IMR-90 (cell line): ENCODE data around the gene CFL2. TPM values are rescaled to one million over a fixed set of nuclear protein-coding genes. Genes with fewer than 3 reads are reported as not detected.

Experiments
- ATAC-seq: fragments of 200-7000 bp; cut with Tn5 transposase; 2 replicates; pipeline ENCODE4 v1.9.1; 2020; ENCODE audit warnings: low read depth, mild to moderate bottlenecking, moderate library complexity
- BruUV-seq: library from RNA; stranded (reverse); fragments of 400-500 nt; replicated peaks from 2 replicates; lab custom pipeline; 2021; lab: Mats Ljungman, UMichigan
- CTCF ChIA-PET: fragments of 300-600 bp; formaldehyde crosslinking; extraction: SDS; loops from one replicate; lab custom pipeline; 2021; ENCODE audit warnings: antibody characterized with exemption; lab: Yijun Ruan, JAX
- POLR2A ChIA-PET: fragments of 300-600 bp; sonication (Branson Sonifier 250); formaldehyde crosslinking; loops from one replicate; lab custom pipeline; 2022; ENCODE audit warnings: antibody characterized with exemption; ENCODE audit not compliant: unreplicated experiment; lab: Charles Lee
- DNase-seq: peaks from one replicate; pipeline ENCODE4 v3.0.0; 2013
- H2AFZ ChIP-seq: replicated peaks from 2 replicates; pipeline ENCODE3; 2013; ENCODE audit warnings: low read length, mild to moderate bottlenecking; ENCODE audit not compliant: poor library complexity
- H2AK5ac ChIP-seq: 2 replicates; pipeline ENCODE4 v1.6.1; 2013; ENCODE audit warnings: low read depth, low read length, inconsistent platforms
- H2AK9ac ChIP-seq: replicated peaks from 2 replicates; pipeline ENCODE3; 2013; ENCODE audit warnings: mild to moderate bottlenecking, low read depth, low read length, moderate library complexity; ENCODE audit not compliant: poor library complexity
- H2BK120ac ChIP-seq: 2 replicates; pipeline ENCODE4 v1.6.1; 2013; ENCODE audit warnings: low read depth, low read length, inconsistent platforms
- H2BK15ac ChIP-seq: 3 replicates; pipeline ENCODE4 v1.6.1; 2013; ENCODE audit warnings: low read depth, low read length, inconsistent platforms
- H2BK20ac ChIP-seq: 2 replicates; pipeline ENCODE4 v1.6.1; 2013; ENCODE audit warnings: low read depth, mild to moderate bottlenecking, inconsistent platforms, low read length, moderate library complexity
- H2BK5ac ChIP-seq: 2 replicates; pipeline ENCODE4 v1.6.1; 2013; ENCODE audit warnings: mild to moderate bottlenecking, low read depth, low read length, inconsistent platforms; ENCODE audit not compliant: poor library complexity, severe bottlenecking
- H3K14ac ChIP-seq: replicated peaks from 2 replicates; pipeline ENCODE4 v1.6.1; 2013; ENCODE audit warnings: low read depth, low read length, inconsistent platforms
- H3K18ac ChIP-seq: 2 replicates; pipeline ENCODE4 v1.6.1; 2013; ENCODE audit warnings: low read depth, low read length, control low read depth
- H3K23ac ChIP-seq: 2 replicates; pipeline ENCODE4 v1.6.1; 2013; ENCODE audit warnings: low read depth, low read length, inconsistent platforms
- H3K27ac ChIP-seq: 2 replicates; pipeline ENCODE4 v1.5.1; 2013; ENCODE audit warnings: mild to moderate bottlenecking, control low read depth, low read length; ENCODE audit not compliant: insufficient read depth
- H3K27me3 ChIP-seq: 2 replicates; pipeline ENCODE4 v1.6.1; 2013; ENCODE audit warnings: low read length; ENCODE audit not compliant: control insufficient read depth, insufficient read depth
- H3K36me3 ChIP-seq: 2 replicates; pipeline ENCODE4 v1.6.1; 2013; ENCODE audit warnings: low read length, mixed read lengths; ENCODE audit not compliant: control insufficient read depth, insufficient read depth
- H3K4ac ChIP-seq: 2 replicates; pipeline ENCODE4 v1.6.1; 2013; ENCODE audit warnings: low read depth, low read length, inconsistent platforms
- H3K4me1 ChIP-seq: 2 replicates; pipeline ENCODE4 v1.6.1; 2013; ENCODE audit warnings: low read length, mixed read lengths; ENCODE audit not compliant: control insufficient read depth, insufficient read depth
- H3K4me2 ChIP-seq: 2 replicates; pipeline ENCODE4 v1.6.1; 2013; ENCODE audit warnings: low read depth, mild to moderate bottlenecking, control low read depth, low read length, moderate library complexity
- H3K4me3 ChIP-seq: 2 replicates; pipeline ENCODE4 v1.5.1; 2013; ENCODE audit warnings: low read depth, mild to moderate bottlenecking, control low read depth, low read length, moderate library complexity; ENCODE audit not compliant: insufficient read depth
- H3K56ac ChIP-seq: 2 replicates; pipeline ENCODE4 v1.6.1; 2013; ENCODE audit warnings: low read length, inconsistent platforms; ENCODE audit not compliant: insufficient read depth; ENCODE audit errors: extremely low read depth
- H3K79me1 ChIP-seq, 2 experiments: 2 replicates each; pipeline ENCODE4 v1.6.1; 2013; ENCODE audit warnings: low read length in 2 of 2, inconsistent platforms in 1 of 2, low read depth in 1 of 2
- H3K9ac ChIP-seq: 2 replicates; pipeline ENCODE4 v1.6.1; 2013; ENCODE audit warnings: low read depth, low read length, control low read depth
- H3K9me1 ChIP-seq: 2 replicates; pipeline ENCODE4 v1.6.1; 2013; ENCODE audit warnings: low read length, inconsistent platforms; ENCODE audit not compliant: insufficient read depth
- H3K9me3 ChIP-seq: 2 replicates; pipeline ENCODE4 v1.6.1; 2013; ENCODE audit warnings: low read length; ENCODE audit not compliant: control insufficient read depth, insufficient read depth
- H4K20me1 ChIP-seq: 2 replicates; pipeline ENCODE4 v1.6.1; 2013; ENCODE audit warnings: low read length, inconsistent platforms; ENCODE audit not compliant: insufficient read depth
- H4K5ac ChIP-seq: 2 replicates; pipeline ENCODE4 v1.6.1; 2013; ENCODE audit warnings: mild to moderate bottlenecking, low read depth, low read length, control low read depth
- H4K8ac ChIP-seq, 2 experiments: 2 replicates each; pipeline ENCODE4 v1.6.1; 2013; ENCODE audit warnings: low read depth in 2 of 2, low read length in 2 of 2, control low read depth in 1 of 2, inconsistent platforms in 1 of 2
- H4K91ac ChIP-seq: 2 replicates; pipeline ENCODE4 v1.6.1; 2013; ENCODE audit warnings: low read depth, low read length, inconsistent platforms; ENCODE audit not compliant: insufficient read depth
- BHLHE40 ChIP-seq: fragments of 150-350 bp; IDR thresholded peaks from 2 replicates; pipeline ENCODE4 v1.6.1; 2016; ENCODE audit warnings: mild to moderate bottlenecking, low read depth, low read length
- CEBPB ChIP-seq: IDR thresholded peaks from 2 replicates; pipeline ENCODE4 v1.6.1; 2012; ENCODE audit warnings: low read depth, low read length, improper control_type of control experiment
- FOS ChIP-seq: fragments of 150-350 bp; IDR thresholded peaks from 2 replicates; pipeline ENCODE4 v1.6.1; 2016; ENCODE audit warnings: low read depth, low read length
- MAFK ChIP-seq: IDR thresholded peaks from 2 replicates; pipeline ENCODE4 v1.6.1; 2012; ENCODE audit warnings: low read depth, low read length, improper control_type of control experiment
- MXI1 ChIP-seq: IDR thresholded peaks from 2 replicates; pipeline ENCODE4 v1.6.1; 2012; ENCODE audit warnings: low read depth, mild to moderate bottlenecking, low read length, moderate library complexity, borderline replicate concordance
- NFE2L2 ChIP-seq: fragments of 150-350 bp; IDR thresholded peaks from 2 replicates; pipeline ENCODE4 v1.6.1; 2016; ENCODE audit warnings: low read depth, mild to moderate bottlenecking, low read length
- RAD21 ChIP-seq: IDR thresholded peaks from 2 replicates; pipeline ENCODE4 v1.6.1; 2012; ENCODE audit warnings: low read length, improper control_type of control experiment
- RCOR1 ChIP-seq: IDR thresholded peaks from 2 replicates; pipeline ENCODE4 v1.6.1; 2012; ENCODE audit warnings: mild to moderate bottlenecking, low read length, improper control_type of control experiment; ENCODE audit not compliant: insufficient replicate concordance
- RFX5 ChIP-seq: IDR thresholded peaks from 2 replicates; pipeline ENCODE4 v1.8.0; 2012; ENCODE audit warnings: low read depth, mild to moderate bottlenecking, low read length, moderate library complexity
- SMC3 ChIP-seq: fragments of 150-350 bp; IDR thresholded peaks from 2 replicates; pipeline ENCODE4 v1.6.1; 2016; ENCODE audit warnings: low read depth, mild to moderate bottlenecking, antibody characterized with exemption, low read length, moderate library complexity
- WGBS, 2 experiments: methylation state at CpG; one replicate each; pipeline versions ENCODE4 v1.1.5 to v1.1.7; 2013; ENCODE audit warnings: missing lambda C conversion rate in 2 of 2; ENCODE audit not compliant: insufficient read length in 1 of 2; ENCODE audit errors: extremely low coverage in 2 of 2; 5-methylcytosine and 5-hydroxymethylcytosine counted together
- dilution Hi-C: fragments of 300-500 bp; cut with HindIII; formaldehyde crosslinking; loops from one replicate; pipeline ENCODE4 v1.14.3; 2018; ENCODE audit warnings: low sequenced_read_pairs; ENCODE audit not compliant: unreplicated experiment
- in situ Hi-C: fragments of 300-500 bp; cut with MboI; formaldehyde crosslinking; loops from 3 replicates; pipeline ENCODE4 v1.14.3; 2019; ENCODE audit warnings: low sequenced_read_pairs, inconsistent platforms, mixed read lengths
- intact Hi-C: fragments of 100-400 bp; cut with micrococcal nuclease; formaldehyde crosslinking; loops from 2 replicates; pipeline ENCODE4 v1.10.0; 2022
- polyA plus RNA-seq, 3 experiments: library from polyadenylated mRNA; depleted of rRNA; stranded (reverse); fragments of >200 nt; gene quantifications; 2 replicates each; pipeline ENCODE4 v1.2.3, GENCODE V29; 2012; ENCODE audit warnings: low replicate concordance in 1 of 3
- total RNA-seq: library from RNA; depleted of rRNA; stranded (reverse); fragments of >200 nt; gene quantifications from 2 replicates; pipeline ENCODE4 v1.2.3, GENCODE V29; 2012

CFL2 gene
- total and polyA plus RNA-seq, 2 of the 4 experiments (the other 2 are of a cell fraction): 106 to 151 TPM

GRCh38 chr14:34715127-34715863, 902 bp upstream of the CFL2 start:
- no peak for DNase-seq
- no peak for TF ChIP-seq SMC3
- TF ChIP-seq RAD21: no peak
- TF ChIP-seq CEBPB: no peak
- no peak for TF ChIP-seq RFX5
- no peak for TF ChIP-seq RCOR1
- TF ChIP-seq MAFK: no peak
- TF ChIP-seq FOS: no peak
- TF ChIP-seq NFE2L2: no peak
- TF ChIP-seq MXI1: no peak
- TF ChIP-seq BHLHE40: no peak

More at GRCh38 chr14:34715127-34715863, 902 bp upstream of the CFL2 start:
- POLR2A ChIA-PET: interaction anchor here (0.6 to 1.0 kb wide), 2 partner anchors 53 to 77 kb away, joined by 3 to 4 read pairs; no protein-coding TSS in a partner anchor
- peaks cover 5% of the 10 kb centered on the region; the same call in 1 of the 2 replicates for H3K36me3 ChIP-seq
- H2AK5ac ChIP-seq: peak overlapping the region; percentile 69; the same call in 1 of the 2 replicates
- H3K27ac ChIP-seq: no peak overlapping the region
- no CpG with 5 or more reads among the region's 8 CpGs for WGBS, 2 experiments
- H3K4me2 ChIP-seq: peak overlapping the region; percentile 86; the same call in 1 of the 2 replicates
- H3K9me1 ChIP-seq: peaks cover 3% of the 10 kb centered on the region
- peak overlapping the region; percentile 23; the same call in 1 of the 2 replicates for H3K56ac ChIP-seq
- H4K8ac ChIP-seq: peak overlapping the region; percentile 15 to 74; a peak in 3 of 4 replicates
- no peaks in the 10 kb centered on the region for H3K9me3 ChIP-seq
- H3K79me1 ChIP-seq: peaks cover 6 to 16% of the 10 kb centered on the region in 2 experiments
- H3K14ac ChIP-seq: peak overlapping the region; percentile 42
- intact Hi-C loops: no loop called here
- no TSS peak for BruUV-seq
- no peak for ATAC-seq
- H4K5ac ChIP-seq: peak overlapping the region; percentile 77; the same call in 1 of the 2 replicates
- H2BK15ac ChIP-seq: peak overlapping the region; percentile 77; the same call in 2 of the 3 replicates
- peak overlapping the region; percentile 4; the same call in 1 of the 2 replicates for H3K18ac ChIP-seq
- no peaks in the 10 kb centered on the region for H3K27me3 ChIP-seq
- H4K91ac ChIP-seq: no peak overlapping the region
- in situ Hi-C loops: no loop called here
- no peak overlapping the region for H2AK9ac ChIP-seq
- H3K9ac ChIP-seq: peak overlapping the region; percentile 100; the same call in 1 of the 2 replicates
- peak overlapping the region; percentile 79; the same call in 1 of the 2 replicates for H3K4ac ChIP-seq
- peak overlapping the region; percentile 95 for H2BK5ac ChIP-seq
- peak overlapping the region; percentile 77 for H3K4me3 ChIP-seq
- peak overlapping the region; percentile 75 for H2BK120ac ChIP-seq
- peak overlapping the region; percentile 44 for H2BK20ac ChIP-seq
- CTCF ChIA-PET: interaction anchor here (0.7 kb wide), 1 partner anchor 18 kb away, joined by 3 read pairs; no protein-coding TSS in a partner anchor
- dilution Hi-C loops: no loop called here
- no peak overlapping the region for H2AFZ ChIP-seq
- H3K23ac ChIP-seq: peak overlapping the region; percentile 67; the same call in 1 of the 2 replicates
- H3K4me1 ChIP-seq: peaks cover 6% of the 10 kb centered on the region
- 0 out of 2 replicates have a peak, but pooled peaks cover 7% of the 10 kb centered on the region for H4K20me1 ChIP-seq
